Hematopoietic multipotent progenitor cell treated with erythropoietin and hydrocortisone succinate and interleukin-3 and kit ligand, for 15 days (in vitro differentiated cells): ENCODE results near the gene ERICH3.

Source experiments
- DNase-seq: peaks from one replicate; pipeline ENCODE4 v3.0.0-alpha.2; 2015; ENCODE audit warnings: low spot score

Gene ERICH3

GRCh38 chr1:74591949-74592348 lies 81.6 kb downstream of the ERICH3 start:
- no peak for DNase-seq

DNA sequence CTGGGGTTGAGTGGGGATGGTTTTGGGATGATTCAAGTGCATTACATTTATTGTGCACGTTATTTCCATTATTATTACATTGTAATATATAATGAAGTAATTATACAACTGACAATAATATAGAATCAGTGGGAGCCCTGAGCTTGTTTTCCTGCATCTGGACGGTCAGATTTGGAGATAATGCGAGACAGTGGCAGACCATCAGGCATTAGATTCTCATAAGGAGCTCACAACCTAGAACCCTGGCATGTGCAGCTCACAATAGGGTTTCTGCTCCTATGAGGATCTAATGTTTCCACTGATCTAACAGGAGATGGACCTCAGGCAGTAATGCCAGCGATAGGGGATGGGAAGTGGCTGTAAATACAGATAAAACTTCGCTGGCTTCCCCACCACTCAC lies 83.3 kb downstream of the ERICH3 start:
- no peak for DNase-seq

- DNase-seq, result no peak
These were observed 85.7 kb downstream of the ERICH3 start for GRCh38 chr1:74587888-74588287.

- no peak for DNase-seq
These were observed 87.2 kb downstream of the ERICH3 start for GRCh38 chr1:74586253-74586897.

GRCh38 chr1:74584185-74584584 lies 89.4 kb downstream of the ERICH3 start:
- no peak for DNase-seq

- no peak for DNase-seq
These were observed 90.2 kb downstream of the ERICH3 start for GRCh38 chr1:74583397-74583796.

- DNase-seq, result no peak
These were observed 94.2 kb downstream of the ERICH3 start for GRCh38 chr1:74579425-74579824.

GRCh38 chr1:74578101-74578500 lies 95.5 kb downstream of the ERICH3 start:
- no peak for DNase-seq

- DNase-seq, result no peak
These were observed 101.7 kb downstream of the ERICH3 start for GRCh38 chr1:74571891-74572290.

DNA sequence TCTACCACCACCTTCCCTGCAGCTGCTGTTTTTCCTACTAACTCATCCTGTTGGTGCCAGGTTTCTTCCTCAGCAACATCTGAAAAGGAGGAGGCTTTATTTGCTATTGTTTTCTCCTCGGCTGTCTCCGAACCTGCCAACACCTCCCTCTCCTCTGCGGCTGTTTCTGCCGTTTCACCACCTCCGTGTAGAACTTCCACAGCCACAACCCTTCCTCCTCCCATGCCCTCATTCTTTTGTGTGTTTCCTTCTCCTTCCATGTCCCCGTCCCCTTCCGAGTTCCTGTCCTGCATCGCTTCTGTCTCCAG lies 102.1 kb downstream of the ERICH3 start:
- DNase-seq, result no peak

DNA sequence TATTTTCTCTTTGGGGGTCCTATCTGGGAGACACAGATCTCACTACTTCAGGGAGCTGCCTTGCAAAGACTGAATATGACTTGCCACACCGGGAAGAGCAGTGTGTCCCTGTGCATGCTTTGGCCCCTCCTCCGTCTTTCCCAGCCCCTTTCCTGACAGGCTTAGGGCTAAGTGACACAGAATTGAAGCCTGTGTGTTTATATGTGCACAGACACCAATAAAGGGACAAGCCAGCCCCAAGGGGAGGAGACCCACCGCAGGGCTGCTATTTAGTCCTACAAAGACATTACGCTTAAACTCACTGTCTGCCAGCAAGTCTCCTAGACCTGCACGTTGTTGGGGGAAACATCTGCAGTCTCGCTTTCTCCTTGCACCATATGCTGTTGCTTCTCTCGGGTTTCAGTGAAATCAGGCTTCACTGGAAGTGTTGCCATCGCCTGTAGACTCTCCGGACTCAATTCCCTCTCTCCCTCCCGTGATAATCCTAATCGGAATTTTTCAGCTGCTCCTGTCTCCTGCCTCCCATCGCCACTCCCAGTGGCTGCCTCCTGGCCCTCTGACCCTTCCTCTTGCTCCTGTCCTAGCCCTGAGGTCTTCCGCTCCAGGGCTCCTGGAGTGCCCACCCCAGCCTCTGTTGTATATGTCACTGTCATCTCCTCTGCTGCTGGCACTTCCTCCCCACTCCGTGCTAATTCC lies 102.6 kb downstream of the ERICH3 start:
- no peak for DNase-seq

DNA sequence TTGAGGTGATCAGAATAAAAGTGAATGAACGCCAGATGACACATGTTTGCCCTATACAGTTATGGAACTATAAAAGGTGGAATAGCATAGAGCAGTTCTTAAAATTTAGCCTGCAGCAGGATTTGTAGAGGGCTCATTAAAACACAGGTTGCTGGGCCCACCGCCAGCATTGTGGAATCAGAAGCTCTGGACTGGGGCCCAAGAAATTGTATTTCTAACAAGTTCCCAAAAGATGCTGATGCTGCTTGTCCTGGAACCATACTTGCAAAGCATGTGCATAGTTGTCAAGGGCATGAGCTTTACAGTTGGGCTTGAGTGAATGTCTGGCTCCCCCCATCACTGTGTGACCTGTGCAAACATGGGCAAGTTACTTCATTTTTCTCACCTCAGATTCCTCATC lies 123.7 kb downstream of the ERICH3 start:
- no peak for DNase-seq

DNA sequence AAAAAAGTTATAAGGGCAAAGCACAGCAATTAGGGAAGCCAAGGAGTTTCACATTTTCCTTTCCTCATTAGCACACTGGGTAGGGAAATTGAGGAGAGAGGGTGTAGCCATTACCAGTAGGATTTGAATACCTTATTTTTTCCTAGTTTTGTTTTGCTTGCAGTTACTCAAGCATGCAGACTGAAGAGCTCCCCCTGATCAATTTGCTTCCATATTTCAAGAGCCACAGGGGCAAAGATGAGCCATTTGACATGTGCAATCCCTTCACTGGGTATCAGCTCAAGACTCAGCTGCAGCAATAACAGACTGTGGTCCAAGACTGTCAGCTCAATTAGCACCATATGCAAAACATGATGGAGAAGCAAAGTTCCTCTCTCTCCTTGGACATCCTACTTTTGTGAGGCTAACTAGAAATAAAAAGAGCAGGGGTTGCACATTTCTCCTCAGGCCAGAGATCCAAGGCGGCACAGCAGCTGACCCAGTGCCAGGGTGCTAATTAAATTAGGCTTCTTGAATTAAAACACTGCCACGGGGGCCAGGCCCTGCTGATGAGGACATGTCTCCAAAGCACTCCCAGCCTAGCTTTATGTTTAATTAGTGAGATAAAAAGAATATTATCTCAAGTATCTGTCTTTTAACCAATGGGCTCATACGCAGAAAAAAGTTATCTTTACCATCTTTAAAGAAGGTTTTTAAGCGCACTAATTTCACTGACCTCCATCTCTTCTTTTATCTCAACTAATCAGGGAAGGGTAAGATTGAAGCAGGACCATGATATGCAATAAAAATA lies 124.4 kb downstream of the ERICH3 start:
- no peak for DNase-seq

GRCh38 chr1:74545821-74546220 lies 127.8 kb downstream of the ERICH3 start:
- no peak for DNase-seq

DNA sequence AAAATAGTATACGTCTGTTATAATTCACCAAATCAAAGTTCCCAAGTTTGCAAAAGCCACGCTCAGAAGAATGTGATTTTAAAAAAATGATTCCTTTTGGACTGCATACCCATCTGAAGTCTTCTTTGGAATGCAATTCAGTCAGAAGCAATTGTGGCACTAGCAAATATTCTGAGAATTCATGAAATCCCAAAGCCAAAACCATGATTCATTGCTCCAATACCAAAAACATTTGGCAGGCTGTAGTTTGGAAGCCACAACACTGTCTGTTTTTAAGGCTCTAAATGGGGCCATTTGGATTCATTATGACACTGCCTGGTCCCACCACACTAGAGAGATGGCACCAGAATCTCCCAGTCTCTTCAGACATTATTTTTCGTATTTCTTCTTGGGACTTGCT lies 139.4 kb downstream of the ERICH3 start:
- no peak for DNase-seq

DNA sequence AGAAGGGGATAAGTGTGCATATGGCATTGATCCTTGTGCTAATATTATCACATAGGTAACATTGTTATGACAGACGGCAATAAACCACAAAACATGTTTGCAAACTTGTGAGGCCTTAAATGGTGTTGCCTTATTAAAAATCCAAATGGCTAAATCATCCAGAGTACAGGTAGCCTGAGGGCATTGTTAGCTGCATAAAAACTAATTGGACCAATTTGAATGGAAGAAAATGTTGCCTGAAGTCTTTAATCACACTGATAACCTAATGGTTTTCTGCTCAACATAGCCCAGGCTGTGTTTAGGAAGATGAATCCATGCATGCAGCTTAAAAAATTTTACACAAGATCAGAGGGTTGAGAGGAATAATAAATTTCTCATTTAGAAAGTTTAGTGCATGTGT lies 141.8 kb downstream of the ERICH3 start:
- DNase-seq, result no peak

DNA sequence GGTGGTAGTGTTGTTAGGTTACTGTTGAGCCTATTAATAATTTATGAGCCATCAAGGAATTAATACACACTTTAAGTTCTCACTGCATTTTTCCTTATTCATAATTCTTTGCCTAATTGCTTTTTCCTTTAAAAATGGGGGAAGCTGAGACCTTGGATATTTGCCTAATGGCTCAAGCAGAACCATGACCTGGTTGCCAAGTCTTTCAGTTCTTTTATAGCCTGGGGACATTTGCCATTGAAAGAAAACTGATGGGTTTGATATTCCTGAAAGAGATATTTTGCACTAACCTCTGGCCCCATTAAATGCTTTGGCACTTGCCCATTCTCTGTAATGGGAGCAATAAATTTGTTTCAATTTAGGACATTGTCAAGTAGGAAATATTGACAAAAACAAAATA lies 142.7 kb downstream of the ERICH3 start:
- DNase-seq, result no peak

GRCh38 chr1:74528123-74528522 lies 145.5 kb downstream of the ERICH3 start:
- DNase-seq, result no peak

DNA sequence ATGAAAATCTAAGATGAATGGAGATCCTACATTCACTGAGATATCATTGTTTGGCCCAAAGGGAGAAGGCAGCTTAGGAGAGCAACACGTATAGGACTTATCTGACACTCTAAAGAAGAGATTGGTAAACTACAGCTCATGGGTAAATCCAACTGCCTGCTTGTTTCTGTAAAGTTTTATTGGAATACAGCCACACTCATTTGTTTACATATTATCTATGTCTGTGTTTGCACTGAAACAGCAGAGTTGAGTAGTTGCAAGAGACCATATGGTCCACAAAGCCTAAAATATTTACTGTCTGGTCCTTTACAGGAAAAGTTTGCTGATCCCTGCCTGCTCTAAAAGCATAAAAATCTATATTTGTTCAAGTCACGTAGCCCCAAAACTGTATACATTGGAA lies 146.9 kb downstream of the ERICH3 start:
- no peak for DNase-seq

DNA sequence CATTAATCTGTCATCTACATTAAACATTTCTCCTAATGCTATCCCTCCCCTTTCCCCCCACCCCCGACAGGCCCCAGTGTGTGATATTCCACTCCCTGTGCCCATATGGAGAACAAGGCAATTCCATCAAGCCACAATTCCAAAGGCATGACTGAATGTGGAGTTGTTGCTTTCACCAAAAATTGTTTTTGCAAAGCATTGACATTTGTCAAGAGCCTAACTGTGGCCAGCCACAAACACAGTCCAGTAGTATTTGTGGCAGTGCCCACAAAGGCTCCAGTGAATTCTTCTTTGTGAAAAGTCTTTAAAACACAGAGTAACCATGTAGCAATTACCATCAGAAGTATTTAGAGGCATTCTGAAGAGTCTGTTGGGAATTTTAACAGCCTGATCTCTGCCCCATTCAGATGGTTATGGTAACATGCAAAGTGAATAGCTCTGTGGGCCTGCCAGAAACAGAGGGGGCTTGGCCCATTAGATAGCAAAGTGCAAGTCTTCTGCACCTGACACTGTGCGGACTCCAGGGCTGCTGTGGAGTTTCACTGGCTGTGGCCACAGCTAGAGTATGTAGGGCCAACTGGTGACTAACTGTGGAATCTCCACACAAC lies 149.6 kb downstream of the ERICH3 start:
- DNase-seq, result no peak

DNA sequence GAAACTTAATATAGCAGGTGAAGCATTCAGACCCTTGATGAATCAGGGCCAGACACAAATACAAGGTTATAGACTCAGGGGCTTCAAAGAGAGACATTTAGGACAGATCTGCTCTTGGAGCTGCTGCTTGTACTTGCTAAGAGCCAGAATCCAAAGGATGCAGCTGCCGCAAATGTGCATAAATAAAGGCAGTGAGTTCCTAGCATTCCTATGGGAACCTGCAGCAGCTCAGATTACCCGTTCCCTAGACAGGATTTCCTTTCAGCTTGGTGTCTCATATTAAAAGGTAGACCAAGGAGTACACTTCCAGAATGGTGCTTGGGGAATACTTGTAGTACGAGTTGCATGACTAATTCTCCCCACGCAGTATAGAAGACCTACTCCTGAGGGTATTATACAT lies 151.4 kb downstream of the ERICH3 start:
- DNase-seq, result no peak
